K562 (cell line): ENCODE data around the gene CSF2RB. TPM values are rescaled to one million over a fixed set of nuclear protein-coding genes. Genes with fewer than 3 reads are reported as not detected.

ENCODE experiments used
- EGR1 ChIP-seq: fragments of 450-650 bp; conservative IDR thresholded peaks from 2 replicates; pipeline ENCODE4 v1.6.1; 2017; ENCODE audit warnings: mild to moderate bottlenecking
- FOSL1 ChIP-seq: fragments of 200-800 bp; sonication (Bioruptor generic); conservative IDR thresholded peaks from 2 replicates; pipeline ENCODE4 v1.6.1; 2016; ENCODE audit warnings: missing genetic modification characterization, missing compliant biosample characterization
- ID3 ChIP-seq, 2 experiments: fragments of 250-450 bp in 1 of 2; fragments of 450-650 bp in 1 of 2; sonication (Bioruptor Pico) in 1 of 2; IDR thresholded peaks; 2 replicates each; pipeline versions ENCODE4 v1.6.1 to v1.8.0; 2016 to 2021; ENCODE audit warnings: mild to moderate bottlenecking in 2 of 2, moderate library complexity in 2 of 2, missing compliant biosample characterization in 1 of 2, missing genetic modification characterization in 1 of 2
- KHSRP ChIP-seq: fragments of 450-650 bp; IDR thresholded peaks from 2 replicates; pipeline ENCODE4 v1.6.1; 2017
- MGA ChIP-seq: fragments of 450-650 bp; IDR thresholded peaks from 2 replicates; pipeline ENCODE4 v1.6.1; 2016; ENCODE audit warnings: mild to moderate bottlenecking, moderate library complexity
- MTA3 ChIP-seq: fragments of 450-650 bp; formaldehyde crosslinking; IDR thresholded peaks from 2 replicates; pipeline ENCODE4 v1.6.1; 2017; ENCODE audit warnings: mild to moderate bottlenecking, borderline replicate concordance
- RAD21 ChIP-seq, 2 experiments: fragments of 250-450 bp in 1 of 2; fragments of 450-650 bp in 1 of 2; sonication (Bioruptor Pico) in 1 of 2; formaldehyde crosslinking in 1 of 2; IDR thresholded peaks in 1 of 2; conservative IDR thresholded peaks in 1 of 2; 2 replicates each; pipeline versions ENCODE4 v1.4.0 to v1.8.0; 2020 to 2022; ENCODE audit warnings: mild to moderate bottlenecking in 2 of 2, moderate library complexity in 1 of 2
- SIN3A ChIP-seq, 2 experiments: fragments of 150-350 bp in 1 of 2; IDR thresholded peaks; 2 replicates each; pipeline ENCODE4 v1.6.1; 2011 to 2016; ENCODE audit warnings: borderline replicate concordance in 2 of 2, low read depth in 2 of 2, low read length in 2 of 2, mild to moderate bottlenecking in 2 of 2, moderate library complexity in 2 of 2; ENCODE audit not compliant: control insufficient read depth in 1 of 2
- YY1 ChIP-seq, 3 experiments: IDR thresholded peaks; 2 replicates each; pipeline ENCODE4 v1.6.1; 2011; ENCODE audit warnings: low read length in 2 of 3, mild to moderate bottlenecking in 2 of 3, moderate library complexity in 2 of 3, borderline replicate concordance in 1 of 3, control low read depth in 1 of 3, low read depth in 1 of 3; ENCODE audit not compliant: insufficient read depth in 3 of 3, insufficient replicate concordance in 2 of 3, control insufficient read depth in 1 of 3, insufficient read length in 1 of 3; ENCODE audit errors: extremely low read depth in 1 of 3
- ZBTB17 ChIP-seq: fragments of 450-650 bp; formaldehyde crosslinking; IDR thresholded peaks from 2 replicates; pipeline ENCODE4 v1.4.0; 2020; ENCODE audit warnings: mild to moderate bottlenecking
- ZBTB9 ChIP-seq: fragments of 450-650 bp; formaldehyde crosslinking; IDR thresholded peaks from 2 replicates; pipeline ENCODE4 v1.4.0; 2020; ENCODE audit warnings: mild to moderate bottlenecking, moderate library complexity
- ZNF224 ChIP-seq: sonication (generic); formaldehyde crosslinking; IDR thresholded peaks from 2 replicates; pipeline ENCODE4 v1.8.0; 2022; ENCODE audit warnings: mild to moderate bottlenecking, missing genetic modification reagents
- ZNF311 ChIP-seq: fragments of 250-450 bp; sonication (Bioruptor Pico); IDR thresholded peaks from 2 replicates; pipeline ENCODE4 v1.4.0; 2020; ENCODE audit warnings: mild to moderate bottlenecking, moderate library complexity
- polyA plus RNA-seq, 8 experiments: library from polyadenylated mRNA; depleted of rRNA in 4 of 8; stranded (reverse) in 5 of 8; unstranded in 3 of 8; fragments of >200 nt; fragmentation: Nextera tagmentation in 2 of 8; fragmentation: Illumina TruSeq in 1 of 8; extraction: Ambion mirVana in 2 of 8; extraction: Trizol in 1 of 8; gene quantifications; 2 replicates each; pipeline versions ENCODE4 v1.2.1 to v1.2.3, GENCODE V29; 2011 to 2014; ENCODE audit warnings: inconsistent platforms in 1 of 8, missing spikeins in 1 of 8
- total RNA-seq, 7 experiments: library from RNA; depleted of rRNA in 6 of 7; stranded (reverse); fragments of >200 nt in 6 of 7; fragmentation: Illumina TruSeq in 2 of 7; extraction: Trizol in 2 of 7; gene quantifications; 2 replicates each; pipeline versions ENCODE4 v1.2.1 to v1.2.3, GENCODE V29; 2011 to 2021; ENCODE audit warnings: low replicate concordance in 1 of 7

The CSF2RB gene
- total and polyA plus RNA-seq, 9 of the 15 experiments (the other 6 are each of a cell fraction or from before 2014, with no cell fraction given) = 0.04 to 1.0 (median 0.36) TPM

- TF ChIP-seq ID3 (CRISPR knock-in tag; IDR thresholded peaks at IDR 0.05) (no peak), ID3 (tag; IDR thresholded peaks at IDR 0.05) (peak; percentile 89), ZNF224 (no peak), KHSRP (no peak), FOSL1 (0 out of 2 replicates have a peak, but pooled peaks have one; percentile 15), EGR1 (peak; percentile 64; the same call in 1 of the 2 replicates), MGA (0 out of 2 replicates have a peak, but pooled peaks have one; percentile 10), ZNF311 (peak; percentile 59; the same call in 1 of the 2 replicates), RAD21 (CRISPR knock-in tag; conservative IDR thresholded peaks at IDR 0.05 in 1 of 2, IDR thresholded peaks at IDR 0.05 in 1 of 2) (peak in 1 of 2 experiments; percentile 33; a peak in 2 of 4 replicates), ZBTB9 (CRISPR knock-in tag) (peak; percentile 74; the same call in 1 of the 2 replicates), SIN3A (IDR thresholded peaks at IDR 0.05; ENCODE audit: borderline replicate concordance in 2 of 2, control insufficient read depth in 1 of 2, low read depth in 2 of 2, low read length in 2 of 2) (no peak), YY1 (IDR thresholded peaks at IDR 0.05; ENCODE audit: borderline replicate concordance in 1 of 3, control insufficient read depth in 1 of 3, extremely low read depth in 1 of 3, insufficient read depth in 3 of 3, insufficient read length in 1 of 3, insufficient replicate concordance in 2 of 3, low read depth in 1 of 3, low read length in 2 of 3) (peak in 1 of 3 experiments; percentile 28), ZBTB17 (peak; percentile 77; the same call in 1 of the 2 replicates), MTA3 (peak; percentile 15; the same call in 1 of the 2 replicates)
These were observed 64.0 kb downstream of the CSF2RB start (continued) for GRCh38 chr22:36977401-36977861.
